GM19193 (cell line): Measurements from ENCODE around the gene SNRK.

Experiments used
- POLR2A ChIP-seq: IDR thresholded peaks from 4 replicates; pipeline ENCODE4 v1.6.1; 2011; ENCODE audit not compliant: insufficient read depth, insufficient read length; ENCODE audit errors: extremely low read depth

The SNRK gene

GRCh38 chr3:43345877-43346276 lies 59.5 kb downstream of the SNRK start:
- TF ChIP-seq POLR2A = no peak

DNA sequence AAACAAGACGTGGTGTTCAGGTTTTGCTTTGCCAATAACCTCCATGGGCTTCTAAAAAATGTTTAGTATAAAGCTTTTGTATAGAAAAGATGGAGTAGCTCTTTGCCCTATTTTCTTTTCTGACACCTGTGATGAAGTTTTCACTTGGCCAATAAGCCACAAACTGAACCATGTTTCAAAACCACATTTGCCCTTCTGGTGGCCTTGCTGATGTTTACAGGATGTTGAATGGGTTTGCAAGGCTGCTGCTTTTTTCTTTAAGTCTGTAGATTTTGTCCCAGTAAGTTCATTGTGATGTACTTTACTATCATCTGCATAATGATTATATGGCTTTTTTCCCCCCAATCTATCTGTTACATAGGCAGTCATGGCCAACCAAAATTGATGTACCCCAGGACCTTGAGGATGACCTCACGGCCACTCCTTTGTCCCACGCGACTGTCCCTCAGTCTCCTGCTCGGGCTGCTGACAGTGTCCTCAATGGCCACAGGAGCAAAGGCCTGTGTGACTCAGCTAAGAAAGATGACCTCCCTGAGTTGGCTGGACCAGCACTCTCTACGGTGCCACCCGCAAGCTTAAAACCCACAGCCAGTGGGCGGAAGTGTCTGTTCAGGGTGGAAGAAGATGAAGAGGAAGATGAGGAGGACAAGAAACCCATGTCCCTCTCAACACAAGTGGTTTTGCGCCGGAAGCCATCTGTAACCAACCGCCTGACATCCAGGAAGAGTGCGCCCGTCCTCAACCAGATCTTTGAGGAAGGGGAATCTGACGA lies 60.8 kb downstream of the SNRK start:
- no peak for TF ChIP-seq POLR2A

DNA sequence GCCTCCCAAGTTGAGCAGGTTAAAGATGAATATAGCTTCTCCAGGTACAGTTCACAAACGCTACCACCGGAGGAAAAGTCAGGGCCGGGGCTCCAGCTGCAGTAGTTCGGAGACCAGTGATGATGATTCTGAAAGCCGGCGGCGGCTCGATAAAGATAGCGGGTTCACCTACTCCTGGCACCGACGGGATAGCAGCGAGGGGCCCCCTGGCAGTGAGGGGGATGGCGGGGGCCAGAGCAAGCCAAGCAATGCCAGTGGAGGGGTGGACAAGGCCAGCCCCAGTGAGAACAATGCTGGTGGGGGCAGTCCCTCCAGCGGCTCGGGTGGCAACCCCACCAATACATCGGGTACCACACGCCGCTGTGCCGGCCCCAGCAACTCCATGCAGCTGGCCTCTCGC lies 61.4 kb downstream of the SNRK start:
- TF ChIP-seq POLR2A = no peak

DNA sequence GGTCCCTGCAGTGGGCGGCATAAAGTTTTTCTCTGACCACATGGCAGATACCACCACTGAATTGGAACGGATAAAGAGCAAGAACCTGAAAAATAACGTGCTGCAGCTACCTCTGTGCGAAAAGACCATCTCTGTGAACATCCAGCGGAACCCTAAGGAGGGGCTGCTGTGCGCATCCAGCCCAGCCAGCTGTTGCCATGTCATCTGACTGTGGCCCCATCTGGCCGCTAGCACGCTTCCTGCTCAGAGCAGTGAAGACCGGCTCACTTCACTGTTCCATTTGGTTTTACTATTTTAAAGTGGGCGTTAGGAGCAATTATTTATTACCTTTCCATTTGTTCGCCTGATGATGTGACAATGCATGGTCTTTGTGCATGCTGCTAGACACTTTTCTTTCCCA lies 62.0 kb downstream of the SNRK start:
- no peak for TF ChIP-seq POLR2A

GRCh38 chr3:43348852-43349574 lies 62.7 kb downstream of the SNRK start:
- TF ChIP-seq POLR2A = no peak

GRCh38 chr3:43349716-43350115 lies 63.4 kb downstream of the SNRK start:
- no peak for TF ChIP-seq POLR2A

DNA sequence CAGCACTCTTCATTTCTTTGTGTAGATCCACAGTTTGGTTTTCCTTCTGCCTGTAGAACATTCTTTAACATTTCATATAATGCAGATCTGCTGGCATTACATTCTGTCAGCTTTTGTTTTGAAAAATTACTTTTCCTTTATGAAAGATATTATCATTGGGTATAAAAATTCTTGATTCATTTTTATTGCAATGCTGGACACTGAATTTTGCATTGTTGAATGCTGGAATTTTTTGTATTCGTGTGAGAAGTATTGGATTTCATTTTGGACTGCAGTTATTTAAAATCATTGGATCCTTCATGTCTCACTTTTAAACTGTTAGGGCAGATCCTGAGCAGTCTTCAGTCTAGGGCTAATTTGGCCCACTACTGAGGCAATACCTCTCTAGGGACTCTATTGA lies 67.1 kb downstream of the SNRK start:
- no peak for TF ChIP-seq POLR2A

- no peak for TF ChIP-seq POLR2A
Measured at GRCh38 chr3:43353923-43354670, 67.8 kb downstream of the SNRK start.

- no peak for TF ChIP-seq POLR2A
Measured at GRCh38 chr3:43361077-43361476, 74.7 kb downstream of the SNRK start.

GRCh38 chr3:43362183-43362582 lies 75.8 kb downstream of the SNRK start:
- no peak for TF ChIP-seq POLR2A

DNA sequence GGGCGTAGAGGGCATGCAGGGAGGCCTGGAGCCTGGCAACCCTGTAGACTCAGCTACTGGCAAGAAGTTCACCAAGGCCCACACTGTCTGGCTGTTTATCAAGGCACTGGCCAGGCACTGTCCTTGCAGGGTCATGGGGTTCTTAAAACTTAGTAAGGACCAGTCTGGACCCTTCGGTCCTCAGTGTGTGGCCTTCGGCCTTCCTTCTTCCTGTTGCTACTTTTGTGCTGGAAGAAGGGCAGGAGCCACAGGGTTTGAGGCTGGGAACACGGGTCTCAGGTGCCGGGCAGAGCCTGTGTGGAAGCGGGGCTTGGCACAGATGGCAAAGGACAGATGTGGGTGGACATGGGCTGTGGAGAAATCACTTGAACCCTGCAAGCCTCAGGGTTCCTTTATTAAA lies 76.6 kb downstream of the SNRK start:
- no peak for TF ChIP-seq POLR2A

DNA sequence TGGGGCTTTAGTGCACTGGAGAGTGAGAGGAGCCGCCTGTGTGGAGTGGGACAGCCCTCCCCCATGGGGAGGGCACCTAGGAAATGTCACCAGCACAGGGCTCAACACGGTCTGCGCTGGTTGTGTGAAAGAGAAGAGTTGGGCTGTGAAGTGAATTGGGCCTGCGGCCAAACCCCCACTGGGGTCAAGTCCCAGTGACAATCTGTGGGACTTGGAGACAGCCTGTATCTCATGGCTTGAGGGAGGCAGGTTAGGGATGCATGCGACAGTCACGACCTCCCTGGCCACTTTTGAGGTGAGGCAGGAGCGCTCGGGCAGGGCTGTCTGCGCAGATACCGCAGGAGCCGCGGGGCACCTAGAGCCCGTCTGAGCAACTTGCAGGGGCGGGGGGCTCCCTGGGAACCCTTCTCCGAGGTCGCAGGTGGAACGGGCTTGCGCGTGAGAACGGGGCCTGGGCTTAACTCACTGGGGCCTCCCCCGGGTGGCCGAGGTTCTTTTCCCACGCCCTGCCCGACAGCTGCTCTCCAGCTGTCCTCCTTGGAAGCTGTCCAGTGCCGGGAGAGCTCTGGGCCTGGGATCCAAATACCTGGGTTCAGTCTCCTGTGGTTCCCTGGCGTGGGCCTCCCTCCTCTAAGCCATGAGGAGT lies 77.4 kb downstream of the SNRK start:
- TF ChIP-seq POLR2A = no peak

DNA sequence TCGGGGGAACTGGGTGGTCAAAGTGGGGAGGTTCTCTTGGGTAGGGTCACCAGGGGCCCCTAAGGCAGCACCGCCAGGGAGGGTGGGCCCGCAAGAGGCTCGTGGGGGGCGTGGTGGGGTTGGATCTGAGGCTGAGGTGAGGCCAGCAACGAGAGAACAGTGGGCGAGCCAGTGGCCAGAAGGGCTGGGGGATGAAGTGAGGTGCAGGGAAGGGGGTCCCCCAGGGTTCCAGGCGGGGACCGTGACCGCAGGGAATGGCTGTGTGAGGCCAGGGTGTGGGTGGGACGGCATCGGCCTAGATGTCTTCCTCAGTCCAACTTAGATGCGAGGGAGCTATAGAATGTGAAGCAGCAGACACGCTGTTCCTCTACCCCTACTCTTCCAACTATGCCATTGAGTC lies 78.2 kb downstream of the SNRK start:
- TF ChIP-seq POLR2A = no peak

DNA sequence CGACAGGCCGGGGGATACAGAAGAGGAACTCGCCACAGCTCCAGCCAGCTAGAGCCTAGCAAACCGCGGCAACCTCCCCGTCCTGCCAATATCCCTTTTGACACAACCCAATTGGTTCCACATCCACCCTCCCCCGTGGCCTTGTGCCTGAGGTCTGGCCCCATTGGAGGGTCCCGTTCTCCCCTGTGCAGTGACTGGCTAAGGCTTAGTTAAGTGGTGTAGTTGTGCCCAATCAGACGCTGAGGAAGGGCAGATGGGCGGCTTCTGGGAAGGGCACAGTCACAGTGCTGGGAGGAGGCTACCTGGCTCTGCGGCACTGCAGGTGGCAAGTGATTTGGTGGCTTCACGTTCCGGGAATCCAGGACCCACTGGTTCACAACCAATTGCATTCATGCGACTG lies 78.6 kb downstream of the SNRK start:
- TF ChIP-seq POLR2A = no peak
